GM12873 (cell line): ENCODE results near the gene KRTAP5-3.

ENCODE experiments used
- CTCF ChIP-seq: IDR thresholded peaks from 2 replicates; pipeline ENCODE4 v1.5.1; 2012; ENCODE audit warnings: low read depth, mild to moderate bottlenecking, moderate library complexity, low read length, control low read depth; ENCODE audit not compliant: insufficient read depth; ENCODE audit errors: missing control alignments

KRTAP5-3 gene

GRCh38 chr11:1652771-1653540 is 44.7 kb upstream of the KRTAP5-3 start:
- TF ChIP-seq CTCF = peak; percentile 89

GRCh38 chr11:1652442-1652770 is 44.1 kb upstream of the KRTAP5-3 start:
- no peak for TF ChIP-seq CTCF

GRCh38 chr11:1652026-1652425 is 43.8 kb upstream of the KRTAP5-3 start:
- TF ChIP-seq CTCF = no peak

GRCh38 chr11:1651411-1651980 is 43.2 kb upstream of the KRTAP5-3 start:
- TF ChIP-seq CTCF = no peak

GRCh38 chr11:1650918-1651262 is 42.6 kb upstream of the KRTAP5-3 start:
- TF ChIP-seq CTCF = no peak

- no peak for TF ChIP-seq CTCF
Measured at GRCh38 chr11:1650034-1650917, 42.0 kb upstream of the KRTAP5-3 start.
